IMR-90 (cell line): ENCODE data around the gene VPS11. TPM values are rescaled to one million over a fixed set of nuclear protein-coding genes. Genes with fewer than 3 reads are reported as not detected.

Experiments used
- ATAC-seq: fragments of 200-7000 bp; cut with Tn5 transposase; 2 replicates; pipeline ENCODE4 v1.9.1; 2020; ENCODE audit warnings: low read depth, mild to moderate bottlenecking, moderate library complexity
- BruUV-seq: library from RNA; stranded (reverse); fragments of 400-500 nt; replicated peaks from 2 replicates; lab custom pipeline; 2021; lab: Mats Ljungman, UMichigan
- CTCF ChIA-PET: fragments of 300-600 bp; formaldehyde crosslinking; extraction: SDS; loops from one replicate; lab custom pipeline; 2021; ENCODE audit warnings: antibody characterized with exemption; lab: Yijun Ruan, JAX
- POLR2A ChIA-PET: fragments of 300-600 bp; sonication (Branson Sonifier 250); formaldehyde crosslinking; loops from one replicate; lab custom pipeline; 2022; ENCODE audit warnings: antibody characterized with exemption; ENCODE audit not compliant: unreplicated experiment; lab: Charles Lee
- DNase-seq: peaks from one replicate; pipeline ENCODE4 v3.0.0; 2013
- H2AFZ ChIP-seq: replicated peaks from 2 replicates; pipeline ENCODE3; 2013; ENCODE audit warnings: low read length, mild to moderate bottlenecking; ENCODE audit not compliant: poor library complexity
- H2AK5ac ChIP-seq: 2 replicates; pipeline ENCODE4 v1.6.1; 2013; ENCODE audit warnings: low read depth, low read length, inconsistent platforms
- H2AK9ac ChIP-seq: replicated peaks from 2 replicates; pipeline ENCODE3; 2013; ENCODE audit warnings: mild to moderate bottlenecking, low read depth, low read length, moderate library complexity; ENCODE audit not compliant: poor library complexity
- H2BK120ac ChIP-seq: 2 replicates; pipeline ENCODE4 v1.6.1; 2013; ENCODE audit warnings: low read depth, low read length, inconsistent platforms
- H2BK15ac ChIP-seq: 3 replicates; pipeline ENCODE4 v1.6.1; 2013; ENCODE audit warnings: low read depth, low read length, inconsistent platforms
- H2BK20ac ChIP-seq: 2 replicates; pipeline ENCODE4 v1.6.1; 2013; ENCODE audit warnings: low read depth, mild to moderate bottlenecking, inconsistent platforms, low read length, moderate library complexity
- H2BK5ac ChIP-seq: 2 replicates; pipeline ENCODE4 v1.6.1; 2013; ENCODE audit warnings: mild to moderate bottlenecking, low read depth, low read length, inconsistent platforms; ENCODE audit not compliant: poor library complexity, severe bottlenecking
- H3K14ac ChIP-seq: replicated peaks from 2 replicates; pipeline ENCODE4 v1.6.1; 2013; ENCODE audit warnings: low read depth, low read length, inconsistent platforms
- H3K18ac ChIP-seq: 2 replicates; pipeline ENCODE4 v1.6.1; 2013; ENCODE audit warnings: low read depth, low read length, control low read depth
- H3K23ac ChIP-seq: 2 replicates; pipeline ENCODE4 v1.6.1; 2013; ENCODE audit warnings: low read depth, low read length, inconsistent platforms
- H3K27ac ChIP-seq: 2 replicates; pipeline ENCODE4 v1.5.1; 2013; ENCODE audit warnings: mild to moderate bottlenecking, control low read depth, low read length; ENCODE audit not compliant: insufficient read depth
- H3K27me3 ChIP-seq: 2 replicates; pipeline ENCODE4 v1.6.1; 2013; ENCODE audit warnings: low read length; ENCODE audit not compliant: control insufficient read depth, insufficient read depth
- H3K36me3 ChIP-seq: 2 replicates; pipeline ENCODE4 v1.6.1; 2013; ENCODE audit warnings: low read length, mixed read lengths; ENCODE audit not compliant: control insufficient read depth, insufficient read depth
- H3K4ac ChIP-seq: 2 replicates; pipeline ENCODE4 v1.6.1; 2013; ENCODE audit warnings: low read depth, low read length, inconsistent platforms
- H3K4me1 ChIP-seq: 2 replicates; pipeline ENCODE4 v1.6.1; 2013; ENCODE audit warnings: low read length, mixed read lengths; ENCODE audit not compliant: control insufficient read depth, insufficient read depth
- H3K4me2 ChIP-seq: 2 replicates; pipeline ENCODE4 v1.6.1; 2013; ENCODE audit warnings: low read depth, mild to moderate bottlenecking, control low read depth, low read length, moderate library complexity
- H3K4me3 ChIP-seq: 2 replicates; pipeline ENCODE4 v1.5.1; 2013; ENCODE audit warnings: low read depth, mild to moderate bottlenecking, control low read depth, low read length, moderate library complexity; ENCODE audit not compliant: insufficient read depth
- H3K56ac ChIP-seq: 2 replicates; pipeline ENCODE4 v1.6.1; 2013; ENCODE audit warnings: low read length, inconsistent platforms; ENCODE audit not compliant: insufficient read depth; ENCODE audit errors: extremely low read depth
- H3K79me1 ChIP-seq, 2 experiments: 2 replicates each; pipeline ENCODE4 v1.6.1; 2013; ENCODE audit warnings: low read length in 2 of 2, inconsistent platforms in 1 of 2, low read depth in 1 of 2
- H3K9ac ChIP-seq: 2 replicates; pipeline ENCODE4 v1.6.1; 2013; ENCODE audit warnings: low read depth, low read length, control low read depth
- H3K9me1 ChIP-seq: 2 replicates; pipeline ENCODE4 v1.6.1; 2013; ENCODE audit warnings: low read length, inconsistent platforms; ENCODE audit not compliant: insufficient read depth
- H3K9me3 ChIP-seq: 2 replicates; pipeline ENCODE4 v1.6.1; 2013; ENCODE audit warnings: low read length; ENCODE audit not compliant: control insufficient read depth, insufficient read depth
- H4K20me1 ChIP-seq: 2 replicates; pipeline ENCODE4 v1.6.1; 2013; ENCODE audit warnings: low read length, inconsistent platforms; ENCODE audit not compliant: insufficient read depth
- H4K5ac ChIP-seq: 2 replicates; pipeline ENCODE4 v1.6.1; 2013; ENCODE audit warnings: mild to moderate bottlenecking, low read depth, low read length, control low read depth
- H4K8ac ChIP-seq, 2 experiments: 2 replicates each; pipeline ENCODE4 v1.6.1; 2013; ENCODE audit warnings: low read depth in 2 of 2, low read length in 2 of 2, control low read depth in 1 of 2, inconsistent platforms in 1 of 2
- H4K91ac ChIP-seq: 2 replicates; pipeline ENCODE4 v1.6.1; 2013; ENCODE audit warnings: low read depth, low read length, inconsistent platforms; ENCODE audit not compliant: insufficient read depth
- BHLHE40 ChIP-seq: fragments of 150-350 bp; IDR thresholded peaks from 2 replicates; pipeline ENCODE4 v1.6.1; 2016; ENCODE audit warnings: mild to moderate bottlenecking, low read depth, low read length
- CEBPB ChIP-seq: IDR thresholded peaks from 2 replicates; pipeline ENCODE4 v1.6.1; 2012; ENCODE audit warnings: low read depth, low read length, improper control_type of control experiment
- CTCF ChIP-seq: conservative IDR thresholded peaks from 2 replicates; pipeline ENCODE4 v1.5.1; 2012; ENCODE audit warnings: mild to moderate bottlenecking, low read depth, low read length, improper control_type of control experiment
- ELK1 ChIP-seq: fragments of 150-350 bp; IDR thresholded peaks from 2 replicates; pipeline ENCODE4 v1.6.1; 2016; ENCODE audit warnings: low read depth, mild to moderate bottlenecking, low read length, moderate library complexity, borderline replicate concordance
- FOS ChIP-seq: fragments of 150-350 bp; IDR thresholded peaks from 2 replicates; pipeline ENCODE4 v1.6.1; 2016; ENCODE audit warnings: low read depth, low read length
- POLR2A ChIP-seq: IDR thresholded peaks from 2 replicates; pipeline ENCODE4 v1.6.1; 2012; ENCODE audit warnings: mild to moderate bottlenecking, low read depth, low read length
- RAD21 ChIP-seq: IDR thresholded peaks from 2 replicates; pipeline ENCODE4 v1.6.1; 2012; ENCODE audit warnings: low read length, improper control_type of control experiment
- RFX5 ChIP-seq: IDR thresholded peaks from 2 replicates; pipeline ENCODE4 v1.8.0; 2012; ENCODE audit warnings: low read depth, mild to moderate bottlenecking, low read length, moderate library complexity
- SMC3 ChIP-seq: fragments of 150-350 bp; IDR thresholded peaks from 2 replicates; pipeline ENCODE4 v1.6.1; 2016; ENCODE audit warnings: low read depth, mild to moderate bottlenecking, antibody characterized with exemption, low read length, moderate library complexity
- WGBS, 2 experiments: methylation state at CpG; one replicate each; pipeline versions ENCODE4 v1.1.5 to v1.1.7; 2013; ENCODE audit warnings: missing lambda C conversion rate in 2 of 2; ENCODE audit not compliant: insufficient read length in 1 of 2; ENCODE audit errors: extremely low coverage in 2 of 2; 5-methylcytosine and 5-hydroxymethylcytosine counted together
- dilution Hi-C: fragments of 300-500 bp; cut with HindIII; formaldehyde crosslinking; loops from one replicate; pipeline ENCODE4 v1.14.3; 2018; ENCODE audit warnings: low sequenced_read_pairs; ENCODE audit not compliant: unreplicated experiment
- in situ Hi-C: fragments of 300-500 bp; cut with MboI; formaldehyde crosslinking; loops from 3 replicates; pipeline ENCODE4 v1.14.3; 2019; ENCODE audit warnings: low sequenced_read_pairs, inconsistent platforms, mixed read lengths
- intact Hi-C: fragments of 100-400 bp; cut with micrococcal nuclease; formaldehyde crosslinking; loops from 2 replicates; pipeline ENCODE4 v1.10.0; 2022
- polyA plus RNA-seq, 3 experiments: library from polyadenylated mRNA; depleted of rRNA; stranded (reverse); fragments of >200 nt; gene quantifications; 2 replicates each; pipeline ENCODE4 v1.2.3, GENCODE V29; 2012; ENCODE audit warnings: low replicate concordance in 1 of 3
- total RNA-seq: library from RNA; depleted of rRNA; stranded (reverse); fragments of >200 nt; gene quantifications from 2 replicates; pipeline ENCODE4 v1.2.3, GENCODE V29; 2012

VPS11 gene
- total and polyA plus RNA-seq, 2 of the 4 experiments (the other 2 are of a cell fraction), result 19.7 to 30.5 TPM

- TF ChIP-seq FOS (no peak), POLR2A (no peak), CEBPB (peak; percentile 1; the same call in 1 of the 2 replicates)
Measured at GRCh38 chr11:119030329-119031047, 37.1 kb upstream of the VPS11 start, which contains the start of gene SLC37A4 (continued).

GRCh38 chr11:119031912-119032280 is 35.7 kb upstream of the VPS11 start:
- no peak overlapping the region for H4K5ac ChIP-seq
- no peak overlapping the region for H2AK9ac ChIP-seq
- DNase-seq (no peak), ATAC-seq (no peak)
- no peak overlapping the region for H3K23ac ChIP-seq
- H4K8ac ChIP-seq, result no peak overlapping the region
- no peaks in the 10 kb centered on the region for H3K4me1 ChIP-seq
- ChIA-PET POLR2A (interaction anchor here (0.5 kb wide), 1 partner anchor 14 kb away, joined by 3 read pairs; the partner anchor contains the start of gene RPS25), CTCF (no interaction called here)
- H3K56ac ChIP-seq, result no peak overlapping the region
- no peaks in the 10 kb centered on the region for H3K9me1 ChIP-seq
- H2AFZ ChIP-seq, result no peak overlapping the region
- no peak overlapping the region for H2AK5ac ChIP-seq
- 93% methylated on average over 3 of the region's 9 CpGs; no CpG with 5 or more reads in 1 of the 2 experiments for WGBS, 2 experiments
- no peak overlapping the region for H3K4me3 ChIP-seq
- H3K4ac ChIP-seq, result no peak overlapping the region
- dilution Hi-C loops, result no loop called here
- no peak overlapping the region for H2BK15ac ChIP-seq
- in situ Hi-C loops, result no loop called here
- no peaks in the 10 kb centered on the region for H3K27me3 ChIP-seq
- no peak overlapping the region for H3K18ac ChIP-seq
- no peak overlapping the region for H3K9ac ChIP-seq
- H2BK5ac ChIP-seq, result no peak overlapping the region
- H4K91ac ChIP-seq, result no peak overlapping the region
- H2BK20ac ChIP-seq, result no peak overlapping the region
- no peak overlapping the region for H3K27ac ChIP-seq
- H2BK120ac ChIP-seq, result no peak overlapping the region
- TF ChIP-seq ELK1, result no peak
- no peak for TF ChIP-seq RAD21
- no peak for TF ChIP-seq CEBPB
- TF ChIP-seq CTCF, result no peak
- no peak for TF ChIP-seq BHLHE40
- no peak for TF ChIP-seq RFX5
- no peak for TF ChIP-seq SMC3
- H4K20me1 ChIP-seq, result no peaks in the 10 kb centered on the region
- H3K36me3 ChIP-seq, result no peaks in the 10 kb centered on the region; the same call in 1 of the 2 replicates
- H3K14ac ChIP-seq, result no peak overlapping the region
- BruUV-seq, result no TSS peak
- no peaks in the 10 kb centered on the region for H3K9me3 ChIP-seq
- H3K79me1 ChIP-seq, result peaks cover 2 to 16% of the 10 kb centered on the region in 2 experiments; a peak in 2 of 4 replicates
- intact Hi-C loops, result no loop called here
- no peak overlapping the region for H3K4me2 ChIP-seq
